CD1c-positive myeloid dendritic cell (primary cell): Measurements from ENCODE around the gene NOS1AP.
A peak's percentile ranks its signal among the peaks of the same experiment; 100 is the strongest.

Experiments used
- DNase-seq: peaks from one replicate; pipeline ENCODE4 v3.0.0-alpha.2; 2016; ENCODE audit errors: extremely low spot score

The NOS1AP gene

GRCh38 chr1:162384116-162384515, 314.6 kb downstream of the NOS1AP start:
- no peak for DNase-seq

- no peak for DNase-seq
Observed at GRCh38 chr1:162384601-162385279, 315.2 kb downstream of the NOS1AP start.

GRCh38 chr1:162385280-162385623, 315.8 kb downstream of the NOS1AP start:
- no peak for DNase-seq

GRCh38 chr1:162385702-162386101, 316.2 kb downstream of the NOS1AP start:
- DNase-seq: no peak

- DNase-seq: no peak
Observed at GRCh38 chr1:162386292-162387225, 317.1 kb downstream of the NOS1AP start.

GRCh38 chr1:162387226-162388082, 318.0 kb downstream of the NOS1AP start:
- DNase-seq: no peak

GRCh38 chr1:162388083-162388594, 318.6 kb downstream of the NOS1AP start:
- no peak for DNase-seq

GRCh38 chr1:162388615-162389014, 319.1 kb downstream of the NOS1AP start:
- DNase-seq: no peak

GRCh38 chr1:162389021-162389818, 319.7 kb downstream of the NOS1AP start:
- DNase-seq: no peak

- DNase-seq: no peak
Observed at GRCh38 chr1:162389971-162390370, 320.5 kb downstream of the NOS1AP start.

- DNase-seq: no peak
Observed at GRCh38 chr1:162390396-162391185, 321.1 kb downstream of the NOS1AP start.

- peak; percentile 32 for DNase-seq
Observed at GRCh38 chr1:162391790-162392563, 322.5 kb downstream of the NOS1AP start.

GRCh38 chr1:162396201-162396906, 326.9 kb downstream of the NOS1AP start:
- DNase-seq: no peak

- no peak for DNase-seq
Observed at GRCh38 chr1:162397039-162397448, 327.6 kb downstream of the NOS1AP start.

GRCh38 chr1:162397943-162398560, 328.6 kb downstream of the NOS1AP start:
- DNase-seq: no peak

GRCh38 chr1:162398999-162399580, 329.6 kb downstream of the NOS1AP start:
- DNase-seq: no peak

GRCh38 chr1:162400790-162401355, 331.4 kb downstream of the NOS1AP start:
- no peak for DNase-seq
